DMS79 (cell line): ENCODE results near the gene CACNG4.

Experiments used
- DNase-seq: peaks from one replicate; lab custom pipeline; 2025; lab: John Stamatoyannopoulos, UW

CACNG4 gene

DNA sequence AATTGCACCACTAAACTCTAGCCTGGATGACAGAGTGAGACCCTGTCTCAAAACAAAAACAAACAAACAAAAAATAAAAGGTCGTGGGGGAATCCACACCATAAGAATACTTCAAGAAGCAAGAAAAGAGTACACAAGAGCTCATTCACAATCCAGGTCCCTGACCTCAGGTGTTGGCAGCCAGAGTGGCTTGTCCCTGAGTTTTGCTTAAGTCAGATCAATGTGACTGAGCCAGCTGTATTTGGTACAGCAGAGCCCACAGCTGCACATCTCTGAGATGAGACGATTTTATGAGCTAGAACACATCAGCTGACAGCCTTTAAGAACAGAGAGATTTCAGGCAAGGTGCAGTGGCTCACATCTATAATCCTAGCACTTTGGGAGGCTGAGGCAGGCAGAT, 102.2 kb downstream of the CACNG4 start:
- DNase-seq = no peak

DNA sequence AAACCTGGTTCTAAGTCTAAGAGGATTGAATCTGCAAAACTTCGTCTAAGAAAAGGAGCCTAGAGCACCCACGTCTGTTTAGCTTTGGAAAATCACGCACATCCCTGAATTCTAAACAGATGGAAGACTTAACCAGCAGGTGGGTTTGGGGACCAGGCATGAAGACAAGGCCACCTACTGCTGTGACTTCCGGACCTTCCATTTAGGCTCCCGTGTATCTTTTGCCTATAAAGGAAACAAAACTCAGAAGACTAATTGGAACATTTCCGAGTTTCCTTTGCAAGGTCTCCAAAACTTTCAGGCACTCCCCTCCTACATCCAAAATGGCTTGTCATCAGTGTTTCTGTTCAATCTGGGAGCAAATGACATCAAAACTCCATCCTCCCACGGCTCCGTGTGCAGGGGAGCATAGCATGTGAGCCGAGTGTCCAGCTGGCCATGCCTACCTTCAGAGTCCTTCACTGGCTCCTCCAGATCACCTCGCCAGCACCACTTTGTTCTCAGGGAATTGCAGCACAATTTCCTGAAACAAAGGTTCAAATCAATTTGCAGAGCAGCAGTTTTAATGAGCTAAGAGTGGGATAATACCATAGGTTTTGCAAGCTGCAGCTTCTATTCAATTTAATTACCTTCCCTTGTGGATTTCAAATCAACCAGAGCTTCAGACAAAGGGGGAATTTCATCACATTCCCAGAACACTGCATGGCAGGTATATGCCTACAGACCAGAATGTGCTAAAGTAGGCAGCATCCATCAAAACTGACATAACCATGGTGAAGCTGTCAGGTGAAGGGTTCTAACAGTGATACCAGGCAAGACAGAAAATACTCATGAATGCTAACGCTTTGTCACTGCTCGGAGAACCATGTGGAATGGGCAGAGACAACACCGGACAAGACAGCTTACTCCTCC, 103.3 kb downstream of the CACNG4 start:
- DNase-seq = no peak

DNA sequence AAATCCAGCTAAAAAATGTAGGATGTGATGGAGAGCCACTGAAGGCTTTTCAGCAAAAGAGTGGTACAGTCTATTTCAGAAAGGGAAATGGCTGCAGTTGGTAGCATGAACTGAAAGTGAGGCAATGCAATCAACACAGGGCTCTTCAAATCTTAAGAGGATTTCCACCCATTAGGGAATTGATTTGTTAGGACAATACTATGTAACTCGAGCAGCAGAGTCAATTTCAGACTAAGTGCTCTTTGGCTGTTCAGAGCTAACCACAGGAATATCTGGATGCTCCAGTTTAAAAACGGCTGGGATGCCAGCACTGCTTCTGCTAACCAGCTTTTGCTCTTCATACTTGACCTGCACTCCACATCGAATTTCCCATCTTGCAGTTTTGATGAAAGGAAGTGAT, 104.5 kb downstream of the CACNG4 start:
- DNase-seq = peak; percentile 83

DNA sequence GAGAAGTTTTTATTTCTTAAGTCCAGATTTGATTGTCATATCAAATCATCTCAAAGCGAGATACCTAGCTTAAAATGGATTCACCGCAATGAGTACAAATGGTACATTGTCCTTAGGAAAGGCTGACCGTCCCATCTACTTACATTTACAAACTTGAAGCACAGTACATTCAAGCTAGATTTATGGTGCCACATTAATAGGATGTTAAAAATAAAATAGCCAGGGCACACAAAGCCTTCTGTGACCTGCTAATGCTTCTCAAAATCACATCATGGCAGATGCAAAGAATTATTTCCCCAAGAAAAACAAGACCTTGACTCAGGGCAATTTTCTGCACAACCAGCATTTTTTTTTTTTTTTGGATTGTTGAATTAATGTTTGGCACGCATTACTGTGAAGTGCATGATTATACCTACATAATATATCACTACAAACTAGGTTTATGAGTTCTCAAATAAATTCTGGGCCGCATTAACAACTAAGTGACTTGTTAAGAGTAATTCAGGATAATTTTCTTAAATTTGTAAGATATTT, 105.2 kb downstream of the CACNG4 start:
- DNase-seq = no peak

DNA sequence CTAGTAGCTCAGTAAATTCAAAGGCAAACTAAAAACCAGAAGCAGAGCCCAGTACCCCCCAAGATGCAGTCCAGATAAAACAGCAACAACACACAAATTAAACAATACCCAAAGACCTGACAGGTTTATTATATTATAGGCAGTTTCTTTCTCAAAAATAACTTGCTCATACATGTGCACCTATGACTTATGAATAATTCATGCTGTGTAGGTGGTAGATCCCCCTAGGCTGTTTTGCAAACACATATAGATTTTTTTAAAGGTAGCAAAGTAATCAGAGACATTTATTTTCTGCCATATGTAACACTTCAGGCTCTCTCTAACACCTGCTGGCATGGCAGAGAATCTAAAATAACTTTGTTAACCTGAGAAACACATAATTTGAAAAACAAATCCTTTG, 107.1 kb downstream of the CACNG4 start:
- DNase-seq = no peak

DNA sequence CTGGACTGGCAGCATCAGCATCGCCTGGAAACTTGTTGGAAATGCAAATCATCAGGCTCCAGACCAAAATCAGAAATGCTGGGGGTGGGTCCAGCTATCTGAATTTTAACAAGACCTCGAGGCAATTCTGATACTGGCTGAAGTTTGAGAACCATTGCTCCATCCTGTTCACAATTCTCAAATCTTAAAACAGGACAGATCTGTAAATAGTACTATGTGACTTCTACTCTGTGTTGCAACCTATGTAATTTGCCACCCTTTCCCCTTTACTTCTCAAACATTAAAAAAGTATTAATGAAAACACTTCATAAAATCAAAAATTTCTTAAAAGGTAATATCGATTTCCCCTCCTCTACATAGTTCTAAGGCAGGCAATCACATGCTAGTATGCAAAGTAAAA, 108.4 kb downstream of the CACNG4 start:
- no peak for DNase-seq

DNA sequence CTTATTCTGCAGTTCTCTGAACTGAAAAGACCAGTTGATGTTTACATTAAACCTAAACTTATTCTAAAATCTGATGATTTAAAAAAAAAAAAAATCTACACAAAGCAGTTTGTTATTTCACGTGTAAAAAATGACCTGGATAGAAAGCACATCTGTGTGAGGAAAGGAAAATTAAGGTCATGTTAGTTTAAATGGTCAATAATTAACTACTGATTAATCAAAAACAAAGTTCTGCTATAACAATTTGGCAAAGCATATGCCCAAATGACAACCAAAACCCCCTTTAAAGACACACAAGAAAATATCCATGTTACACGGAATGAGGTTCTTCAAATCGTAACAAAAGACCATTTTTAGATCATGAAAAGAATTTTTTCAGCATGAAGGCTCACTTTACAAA, 110.3 kb downstream of the CACNG4 start:
- no peak for DNase-seq

DNA sequence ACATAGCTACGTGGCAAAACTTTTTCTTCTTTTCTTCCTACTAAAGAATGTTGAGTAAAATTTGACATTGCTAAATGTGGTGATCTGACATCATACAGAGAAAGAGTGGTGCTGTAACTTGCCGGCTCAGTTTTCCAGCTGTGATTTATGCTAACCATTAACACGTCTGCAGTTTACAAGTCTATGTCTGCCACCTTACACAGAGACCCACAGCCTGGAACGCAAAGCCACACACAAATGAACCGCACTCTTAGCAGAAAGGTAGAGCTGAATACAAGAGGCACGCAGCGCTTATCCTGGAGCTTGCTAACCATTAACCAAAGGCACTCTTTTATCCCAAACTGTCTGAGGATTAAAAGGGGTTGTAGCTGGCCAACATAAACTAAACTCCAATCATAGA, 111.8 kb downstream of the CACNG4 start:
- DNase-seq = no peak

DNA sequence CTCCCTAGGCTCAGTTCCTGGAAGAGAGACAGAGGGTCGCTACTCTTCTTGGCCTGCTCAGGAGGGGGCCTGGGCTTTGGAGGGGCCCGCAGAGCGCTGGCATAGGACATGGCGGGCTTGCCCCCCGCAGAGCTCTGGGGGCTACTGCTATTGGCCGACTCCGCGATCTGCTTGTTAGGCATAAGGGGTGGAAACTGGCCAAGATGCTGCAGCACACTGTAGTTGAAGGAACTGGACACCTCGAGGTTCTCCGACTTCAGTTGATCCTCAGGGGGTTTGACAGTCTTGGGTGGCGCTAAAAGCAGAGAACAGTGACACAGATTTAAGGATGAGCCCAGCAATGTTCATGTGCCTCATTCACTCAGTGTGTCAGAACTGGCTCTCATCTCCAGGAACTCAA, 113.8 kb downstream of the CACNG4 start:
- DNase-seq = no peak

DNA sequence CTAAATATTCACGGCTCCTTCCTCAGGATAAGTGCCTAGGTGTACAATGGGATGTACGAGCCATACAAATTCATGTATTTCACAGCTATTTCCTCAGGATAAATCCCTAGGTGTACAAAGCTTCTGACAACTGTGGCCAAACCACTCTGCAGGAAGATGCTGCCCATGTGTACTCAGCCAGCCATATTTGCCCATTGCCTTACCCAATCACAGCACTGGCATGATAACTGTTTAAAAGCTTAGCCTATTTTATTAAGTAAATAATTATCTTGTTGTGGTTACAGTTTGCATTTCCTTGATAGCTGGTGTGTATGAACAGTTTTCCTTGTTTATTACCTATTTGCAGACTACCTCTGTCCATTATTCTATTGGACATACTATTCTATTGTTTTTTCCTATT, 115.0 kb downstream of the CACNG4 start:
- DNase-seq = no peak

DNA sequence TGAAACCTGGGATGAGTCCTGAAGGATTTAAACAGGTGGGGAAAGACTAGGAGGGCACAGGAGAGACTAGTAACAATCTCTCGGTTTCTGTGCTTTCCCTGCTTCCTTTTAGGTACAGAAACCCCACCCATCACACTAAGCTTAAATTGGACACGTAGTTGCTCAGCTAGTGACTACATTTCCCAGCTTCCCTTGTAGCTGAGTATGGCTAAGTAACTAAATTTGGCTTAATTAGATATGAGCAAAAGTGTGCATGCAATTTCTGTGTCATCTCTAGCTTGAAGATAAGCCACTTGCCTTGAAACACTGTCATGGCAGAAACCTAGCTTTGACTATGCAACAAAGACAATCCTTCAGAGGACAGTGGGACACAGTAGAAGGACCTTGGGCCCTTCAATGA, 116.3 kb downstream of the CACNG4 start:
- no peak for DNase-seq

DNA sequence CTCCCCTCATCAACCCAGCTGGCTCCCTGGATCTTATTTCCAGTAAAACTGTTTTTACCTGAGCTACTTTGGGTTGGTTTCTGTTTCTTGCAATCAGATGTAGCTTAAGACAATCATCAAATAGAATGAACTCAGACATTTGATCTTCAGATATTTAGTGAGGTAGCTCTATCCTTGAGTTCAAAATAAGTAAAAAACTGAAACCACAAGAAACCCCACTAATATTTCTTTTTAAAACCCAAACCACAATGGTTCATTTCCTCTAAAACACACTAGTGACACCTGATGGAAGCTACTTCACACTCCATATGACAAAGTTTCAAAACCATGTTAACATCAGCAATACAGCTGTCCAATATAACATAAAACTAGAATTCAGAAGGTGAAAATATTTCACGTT, 117.6 kb downstream of the CACNG4 start:
- DNase-seq = no peak
